ENCODE measurements around the gene TMEM97. TPM values are rescaled to one million over a fixed set of nuclear protein-coding genes. Genes with fewer than 3 reads are reported as not detected.

Gene TMEM97
- total RNA-seq, 1 donor from 2014 or later: 2.1 TPM

DNA sequence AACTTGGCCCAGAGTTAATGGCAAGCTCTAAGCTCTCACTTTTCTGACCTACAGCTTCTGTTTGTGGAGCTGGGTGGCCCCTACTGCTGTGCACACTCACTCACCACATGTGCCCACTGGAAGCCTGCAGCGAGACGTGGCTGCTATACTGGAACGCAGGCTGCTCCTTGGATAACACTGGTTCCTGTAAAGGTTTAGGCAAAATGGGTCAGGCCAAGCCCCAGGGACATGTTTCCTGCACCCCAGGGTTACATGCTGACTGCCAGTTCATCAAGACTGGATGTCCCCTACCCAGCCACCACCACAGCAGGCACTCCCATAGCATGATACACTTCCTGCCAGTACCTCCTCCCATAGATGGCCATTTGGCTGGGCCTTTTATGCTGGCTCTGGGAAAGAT, 30.0 kb downstream of the TMEM97 start:
- Histone ChIP-seq H3K27ac (replicated peaks) (no peak overlapping the region), H3K9me3 (replicated peaks) (no peaks in the 10 kb centered on the region), H3K4me1 (peaks cover 62% of the 10 kb centered on the region), H3K36me3 (peaks cover 98% of the 10 kb centered on the region), H3K4me3 (no peak overlapping the region), H3K27me3 (ENCODE audit: low read depth) (no peaks in the 10 kb centered on the region)
- DNase-seq: no peak
- intact Hi-C loops (cut with micrococcal nuclease): no loop called here
- TF ChIP-seq, protein P1, sequence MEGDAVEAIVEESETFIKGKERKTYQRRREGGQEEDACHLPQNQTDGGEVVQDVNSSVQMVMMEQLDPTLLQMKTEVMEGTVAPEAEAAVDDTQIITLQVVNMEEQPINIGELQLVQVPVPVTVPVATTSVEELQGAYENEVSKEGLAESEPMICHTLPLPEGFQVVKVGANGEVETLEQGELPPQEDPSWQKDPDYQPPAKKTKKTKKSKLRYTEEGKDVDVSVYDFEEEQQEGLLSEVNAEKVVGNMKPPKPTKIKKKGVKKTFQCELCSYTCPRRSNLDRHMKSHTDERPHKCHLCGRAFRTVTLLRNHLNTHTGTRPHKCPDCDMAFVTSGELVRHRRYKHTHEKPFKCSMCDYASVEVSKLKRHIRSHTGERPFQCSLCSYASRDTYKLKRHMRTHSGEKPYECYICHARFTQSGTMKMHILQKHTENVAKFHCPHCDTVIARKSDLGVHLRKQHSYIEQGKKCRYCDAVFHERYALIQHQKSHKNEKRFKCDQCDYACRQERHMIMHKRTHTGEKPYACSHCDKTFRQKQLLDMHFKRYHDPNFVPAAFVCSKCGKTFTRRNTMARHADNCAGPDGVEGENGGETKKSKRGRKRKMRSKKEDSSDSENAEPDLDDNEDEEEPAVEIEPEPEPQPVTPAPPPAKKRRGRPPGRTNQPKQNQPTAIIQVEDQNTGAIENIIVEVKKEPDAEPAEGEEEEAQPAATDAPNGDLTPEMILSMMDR (IDR thresholded peaks at IDR 0.05; ENCODE audit: borderline replicate concordance): no peak

DNA sequence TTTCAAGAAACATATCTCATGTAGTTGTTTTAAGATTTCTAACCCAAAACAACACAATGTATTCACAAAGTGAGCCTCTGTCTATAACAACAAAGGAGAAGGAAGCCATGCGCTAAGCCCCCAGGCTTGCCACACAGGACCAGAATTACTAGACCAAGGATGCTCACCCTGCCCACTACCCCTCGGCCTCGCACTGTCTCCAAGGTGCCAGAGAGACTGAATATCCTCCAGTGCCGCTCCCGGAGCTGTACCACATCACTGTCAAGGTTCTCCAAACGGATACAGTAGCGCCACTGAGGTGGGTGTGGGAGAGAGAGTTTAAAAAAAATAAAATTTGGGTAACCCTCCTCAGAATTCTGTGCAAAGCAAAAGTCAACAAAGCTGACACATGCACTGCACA, 31.3 kb downstream of the TMEM97 start:
- intact Hi-C loops (cut with micrococcal nuclease): no loop called here
- Histone ChIP-seq H3K36me3 (peaks cover 98% of the 10 kb centered on the region), H3K27ac (replicated peaks) (no peak overlapping the region)

DNA sequence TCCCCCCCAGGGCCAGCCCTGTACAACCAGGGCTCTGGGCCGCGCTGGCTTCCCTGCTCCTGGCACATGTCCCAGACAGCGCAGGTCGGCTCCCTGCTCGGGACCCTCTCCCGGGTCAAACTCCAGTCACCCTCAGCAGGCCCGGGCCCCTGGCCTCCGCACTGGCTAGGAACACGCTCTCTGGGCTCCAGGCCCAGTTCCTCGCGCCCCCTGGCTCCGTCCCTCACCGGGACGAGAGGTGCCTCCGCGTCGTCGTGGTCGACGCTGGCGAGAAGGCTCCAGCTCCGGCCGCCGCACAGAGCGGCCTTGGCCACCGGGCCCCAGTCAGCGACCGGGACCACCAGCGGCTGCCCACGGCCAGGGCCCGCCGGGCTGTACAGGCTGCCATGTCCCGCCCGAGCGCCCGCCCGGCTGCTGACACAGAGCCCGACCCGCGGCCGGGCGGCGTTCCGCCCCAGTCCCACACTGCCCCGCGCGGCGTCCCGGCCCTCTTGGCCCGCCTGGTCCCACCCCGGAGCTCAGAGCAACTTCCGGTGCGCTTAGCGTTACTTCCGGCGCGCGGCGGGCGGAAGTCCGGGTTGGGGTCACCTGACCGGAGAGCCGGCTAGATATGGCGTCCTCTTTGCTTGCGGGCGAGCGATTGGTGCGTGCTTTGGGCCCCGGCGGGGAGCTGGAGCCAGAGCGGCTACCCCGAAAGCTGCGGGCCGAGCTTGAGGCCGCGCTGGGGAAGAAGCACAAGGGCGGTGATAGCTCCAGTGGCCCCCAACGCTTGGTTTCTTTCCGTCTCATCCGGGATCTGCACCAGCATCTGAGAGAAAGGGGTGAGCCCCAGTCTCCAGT, 38.3 kb downstream of the TMEM97 start, which contains the start of gene POLDIP2:
POLDIP2 (minus strand) TSS at position 467 of the 840 bp plus-strand sequence; CDS start at position 388, 79 bp downstream.
- DNase-seq: peak; percentile 95
- peaks cover 45% of the 10 kb centered on the region for H3K4me1 ChIP-seq
- peak within 1 kb of the TSS; percentile 96 for H3K4me3 ChIP-seq
- TF ChIP-seq, protein P1 (IDR thresholded peaks at IDR 0.05; ENCODE audit: borderline replicate concordance): no peak
- H3K27ac ChIP-seq (replicated peaks): peak within 1 kb of the TSS; percentile 95
- peaks cover 67% of the 10 kb centered on the region for H3K36me3 ChIP-seq
- intact Hi-C loops (cut with micrococcal nuclease): no loop called here
- no peaks in the 10 kb centered on the region for H3K27me3 ChIP-seq (ENCODE audit: low read depth)
- no peaks in the 10 kb centered on the region for H3K9me3 ChIP-seq (replicated peaks)

More for the DNA sequence above, 31.3 kb downstream of the TMEM97 start:
- Histone ChIP-seq H3K27me3 (ENCODE audit: low read depth) (no peaks in the 10 kb centered on the region), H3K4me1 (peaks cover 60% of the 10 kb centered on the region), H3K9me3 (replicated peaks) (no peaks in the 10 kb centered on the region), H3K4me3 (no peak overlapping the region)
- TF ChIP-seq, protein P1 (IDR thresholded peaks at IDR 0.05; ENCODE audit: borderline replicate concordance): no peak
- no peak for DNase-seq

DNA sequence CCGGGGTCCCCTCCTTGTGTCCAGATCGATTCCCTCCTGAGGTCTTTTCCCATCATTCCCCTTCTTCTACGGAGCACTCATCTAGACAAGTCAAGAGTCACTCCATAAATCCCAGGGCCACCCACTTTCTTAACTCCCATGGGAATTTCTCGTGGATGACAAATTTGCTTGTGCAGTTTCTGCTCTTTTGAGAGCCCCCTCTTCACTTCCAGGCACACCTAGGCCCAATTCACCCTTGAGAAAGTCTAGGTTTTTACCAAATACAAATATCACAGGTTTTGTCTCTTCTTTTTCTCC, 38.8 kb downstream of the TMEM97 start:
- no peak for DNase-seq
- peak overlapping the region; percentile 95 for H3K27ac ChIP-seq (replicated peaks)
- peaks cover 67% of the 10 kb centered on the region for H3K36me3 ChIP-seq
- H3K9me3 ChIP-seq (replicated peaks): no peaks in the 10 kb centered on the region
- H3K27me3 ChIP-seq (ENCODE audit: low read depth): no peaks in the 10 kb centered on the region
- TF ChIP-seq, protein P1 (IDR thresholded peaks at IDR 0.05; ENCODE audit: borderline replicate concordance): no peak
- peak overlapping the region; percentile 96 for H3K4me3 ChIP-seq
- H3K4me1 ChIP-seq: peaks cover 45% of the 10 kb centered on the region
- intact Hi-C loops (cut with micrococcal nuclease): no loop called here

DNA sequence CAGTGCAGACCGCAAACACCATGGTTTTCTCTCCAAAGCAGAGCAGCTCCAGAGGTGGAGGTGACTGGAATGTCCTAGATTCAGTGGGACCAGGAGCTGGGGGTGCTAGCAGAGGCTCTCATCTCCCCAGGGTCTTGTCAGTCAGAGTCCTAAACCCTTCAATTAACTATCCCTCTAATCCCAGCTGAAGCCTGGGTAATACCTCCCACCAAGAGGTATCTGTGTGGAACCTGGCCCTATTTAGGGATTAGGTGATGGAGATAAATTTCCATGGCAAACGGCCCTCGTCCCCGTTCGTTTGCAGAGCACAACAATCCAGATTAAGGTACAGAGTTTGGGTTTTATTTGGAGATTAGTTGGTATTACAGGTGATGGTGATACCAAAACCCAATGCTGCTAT, 44.2 kb downstream of the TMEM97 start:
- no peak overlapping the region for H3K4me3 ChIP-seq
- H3K27me3 ChIP-seq (ENCODE audit: low read depth): no peaks in the 10 kb centered on the region
- H3K4me1 ChIP-seq: peaks cover 7% of the 10 kb centered on the region
- DNase-seq: no peak
- no peaks in the 10 kb centered on the region for H3K9me3 ChIP-seq (replicated peaks)
- intact Hi-C loops (cut with micrococcal nuclease): no loop called here
- no peak overlapping the region for H3K27ac ChIP-seq (replicated peaks)
- TF ChIP-seq, protein P1 (IDR thresholded peaks at IDR 0.05; ENCODE audit: borderline replicate concordance): no peak
- H3K36me3 ChIP-seq: peaks cover 54% of the 10 kb centered on the region

All from left ventricle myocardium inferior (tissue), 1 donor.